GM21390 (cell line): Measurements from ENCODE around the gene RAD51B.

ENCODE experiments used
- ATAC-seq: cut with Tn5 transposase; IDR thresholded peaks from one replicate; pipeline ENCODE4 v1.9.1; 2021; ENCODE audit not compliant: unreplicated experiment

The RAD51B gene

GRCh38 chr14:68446243-68447040 is 626.9 kb downstream of the RAD51B start:
- no peak for ATAC-seq

- no peak for ATAC-seq
Observed at GRCh38 chr14:68447581-68448251, 628.1 kb downstream of the RAD51B start.

DNA sequence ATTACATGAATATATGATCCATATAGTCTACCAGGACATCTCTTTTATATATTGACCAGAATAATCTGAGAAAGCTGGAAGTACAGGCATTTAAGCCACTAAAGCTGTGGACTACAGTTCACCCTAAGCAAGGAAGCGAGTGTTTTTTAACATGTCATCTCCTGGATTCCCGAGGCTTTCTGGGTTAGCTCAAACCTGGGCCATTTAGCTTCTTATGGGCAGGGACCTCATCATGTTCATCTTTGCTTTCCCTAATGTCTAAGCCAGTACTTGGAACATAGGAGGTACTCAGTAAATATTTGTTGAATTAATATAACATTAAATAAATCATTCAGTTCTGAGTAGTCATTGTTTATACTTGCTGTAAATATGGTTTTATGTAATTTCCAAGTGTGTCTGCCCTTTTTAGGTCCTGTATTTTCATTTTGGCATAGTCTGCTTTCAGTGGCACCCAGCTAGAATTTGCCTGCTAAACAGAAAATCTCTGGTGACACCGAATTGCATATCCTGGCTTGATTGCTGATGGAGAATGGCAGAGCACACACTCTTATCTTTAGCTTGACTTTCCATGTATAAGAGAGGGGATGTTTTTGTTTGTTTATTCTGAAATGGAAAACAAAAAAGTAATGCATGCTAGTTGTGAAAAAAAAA is 628.8 kb downstream of the RAD51B start:
- no peak for ATAC-seq

DNA sequence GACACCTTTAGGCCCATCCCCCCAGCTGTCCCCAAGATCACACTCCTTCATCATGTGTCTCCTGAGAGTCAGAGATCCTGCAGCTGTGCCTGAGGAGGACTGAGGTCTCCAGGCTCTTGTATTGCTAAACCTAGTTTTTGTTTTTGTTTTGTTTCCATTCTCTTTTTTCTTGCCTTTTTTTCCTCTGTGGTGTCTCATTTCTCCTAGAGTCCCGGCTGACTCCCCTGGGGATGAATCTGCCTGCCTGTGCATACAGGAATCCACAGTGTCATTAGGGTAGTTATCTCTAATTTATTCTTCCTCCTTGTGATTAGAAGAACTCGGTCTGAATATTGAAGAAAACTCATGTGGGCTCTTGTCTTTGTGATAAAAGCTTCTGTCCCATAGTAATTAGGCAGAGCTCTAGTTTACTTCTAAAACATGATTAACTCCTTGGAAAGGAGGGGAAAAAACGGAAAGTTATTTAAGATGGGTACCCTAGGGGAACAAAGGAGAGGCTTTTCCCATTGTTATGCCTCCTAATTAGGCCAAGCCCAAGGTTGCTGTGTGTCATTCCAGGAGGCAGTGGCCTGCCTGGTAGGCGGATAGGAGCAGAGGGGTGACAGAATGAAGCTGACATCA is 630.1 kb downstream of the RAD51B start:
- ATAC-seq: no peak

- no peak for ATAC-seq
Observed at GRCh38 chr14:68450391-68451120, 631.0 kb downstream of the RAD51B start.

DNA sequence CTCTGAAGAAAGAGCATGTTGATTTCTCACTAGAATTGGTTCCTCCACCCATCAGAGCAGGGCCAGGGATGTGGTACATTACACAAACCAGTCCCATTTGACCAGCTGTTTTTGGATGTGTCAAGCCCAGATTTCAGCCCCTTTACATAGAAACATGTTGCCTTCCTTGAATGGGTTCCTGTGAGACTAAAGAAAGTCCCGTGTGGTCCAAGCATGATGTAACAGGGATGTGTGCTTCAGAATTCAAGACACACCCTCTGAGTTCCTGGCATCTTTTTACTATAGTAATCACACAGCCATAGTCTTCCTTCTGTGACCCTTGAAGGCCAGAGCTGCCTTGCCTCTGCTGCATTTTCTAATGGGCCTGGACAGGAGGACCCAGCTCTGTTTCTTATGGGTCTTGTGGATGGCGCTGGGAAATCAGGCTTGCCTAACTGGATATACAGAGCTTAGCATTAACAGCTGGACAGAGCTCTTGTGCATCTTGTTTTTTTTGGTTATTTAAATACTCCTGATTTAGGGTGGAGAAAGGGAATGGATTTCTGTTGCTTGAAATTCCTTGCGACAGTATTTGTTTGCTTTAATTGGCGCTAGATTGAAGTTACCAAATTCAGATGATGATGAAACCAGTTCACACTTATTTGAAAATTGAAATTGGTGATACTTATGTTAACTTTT is 632.3 kb downstream of the RAD51B start:
- ATAC-seq: no peak

DNA sequence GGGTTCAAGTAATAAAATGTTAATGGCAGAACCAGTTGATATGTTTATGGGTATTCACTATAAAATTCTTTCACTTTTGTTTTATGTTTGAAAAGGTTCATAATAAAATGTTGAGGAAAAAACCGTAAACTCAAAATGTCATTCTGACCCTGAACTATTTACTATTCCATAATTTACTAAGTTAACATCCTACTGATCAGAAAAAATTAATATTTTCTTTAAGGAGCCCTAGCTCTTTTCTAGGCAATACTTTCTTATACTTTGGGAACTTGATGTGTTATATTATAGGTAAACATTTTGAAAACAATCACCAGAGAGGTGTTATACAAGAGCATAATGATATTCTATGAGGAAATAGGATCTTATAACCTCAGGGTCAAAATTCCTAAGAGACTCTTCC is 638.7 kb downstream of the RAD51B start:
- ATAC-seq: no peak

- no peak for ATAC-seq
Observed at GRCh38 chr14:68458840-68459469, 639.4 kb downstream of the RAD51B start.

DNA sequence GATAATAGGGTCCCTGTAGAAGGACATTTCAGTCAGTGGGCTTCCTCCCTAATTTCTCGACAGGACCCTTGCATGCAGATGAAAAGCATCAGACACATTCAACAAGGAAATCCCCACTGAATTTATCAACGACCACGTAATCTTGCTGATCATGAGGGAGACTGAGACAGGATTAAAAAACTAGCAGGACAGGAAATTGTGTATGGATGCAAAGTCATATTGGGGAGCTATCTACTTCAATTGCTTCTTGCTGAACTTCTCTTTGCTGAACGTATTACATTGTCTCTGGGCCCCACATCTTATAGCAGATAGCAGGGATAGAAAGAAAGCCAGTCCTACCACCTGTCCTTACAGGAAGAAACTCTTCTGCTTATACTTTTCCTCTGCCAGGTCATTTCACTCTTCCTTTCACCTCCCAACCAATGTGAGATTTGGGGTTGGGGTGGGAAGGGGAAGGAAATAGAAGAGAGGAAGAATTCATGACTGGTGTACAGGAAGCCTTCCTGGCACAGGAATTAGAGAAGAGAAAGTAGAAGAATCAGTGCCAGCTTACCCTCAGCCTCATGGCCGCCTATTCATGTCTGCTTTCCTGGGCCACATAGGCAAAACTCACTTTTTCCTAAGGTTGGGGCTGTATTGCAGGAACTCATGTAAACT is 640.0 kb downstream of the RAD51B start:
- no peak for ATAC-seq

- no peak for ATAC-seq
Observed at GRCh38 chr14:68460541-68460940, 641.0 kb downstream of the RAD51B start.

- no peak for ATAC-seq
Observed at GRCh38 chr14:68461086-68461485, 641.5 kb downstream of the RAD51B start.

GRCh38 chr14:68462683-68463082 is 643.1 kb downstream of the RAD51B start:
- ATAC-seq: no peak

DNA sequence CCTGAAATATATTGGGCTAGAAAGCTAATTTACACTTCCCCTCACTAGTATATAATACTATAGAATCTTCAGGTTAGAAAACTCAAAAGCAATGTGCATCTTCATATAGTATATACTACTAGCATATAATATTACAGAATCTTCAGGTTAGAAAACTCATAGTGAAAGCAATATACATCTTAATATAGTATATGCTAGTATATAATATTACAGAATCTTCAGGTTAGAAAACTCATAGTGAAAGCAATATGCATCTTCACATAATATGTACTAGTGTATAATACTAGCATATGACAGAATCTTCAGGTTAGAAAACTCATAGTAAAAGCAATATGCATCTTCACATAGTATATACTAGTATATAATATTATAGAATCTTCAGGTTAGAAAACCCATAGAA is 643.7 kb downstream of the RAD51B start:
- no peak for ATAC-seq

- ATAC-seq: no peak
Observed at GRCh38 chr14:68463705-68464374, 644.3 kb downstream of the RAD51B start.

DNA sequence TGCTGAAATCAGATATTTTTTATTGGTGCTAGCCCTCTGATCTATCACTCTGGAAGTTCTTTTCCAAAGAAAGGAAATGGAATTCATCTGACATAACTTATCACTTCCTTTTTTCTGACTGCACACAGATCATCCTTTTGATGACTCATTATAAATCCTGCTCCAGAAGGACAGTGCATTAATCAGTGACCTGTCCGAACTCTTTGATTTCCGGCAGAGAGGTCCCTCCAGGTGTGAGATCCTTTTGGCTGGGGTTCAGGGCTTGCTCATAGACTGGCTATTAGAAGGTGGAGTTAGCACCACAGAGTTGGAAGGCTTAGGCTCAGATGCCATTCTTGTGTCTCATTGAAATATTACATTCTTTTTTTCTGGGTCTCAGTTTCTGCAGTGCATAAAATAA is 645.1 kb downstream of the RAD51B start:
- no peak for ATAC-seq

DNA sequence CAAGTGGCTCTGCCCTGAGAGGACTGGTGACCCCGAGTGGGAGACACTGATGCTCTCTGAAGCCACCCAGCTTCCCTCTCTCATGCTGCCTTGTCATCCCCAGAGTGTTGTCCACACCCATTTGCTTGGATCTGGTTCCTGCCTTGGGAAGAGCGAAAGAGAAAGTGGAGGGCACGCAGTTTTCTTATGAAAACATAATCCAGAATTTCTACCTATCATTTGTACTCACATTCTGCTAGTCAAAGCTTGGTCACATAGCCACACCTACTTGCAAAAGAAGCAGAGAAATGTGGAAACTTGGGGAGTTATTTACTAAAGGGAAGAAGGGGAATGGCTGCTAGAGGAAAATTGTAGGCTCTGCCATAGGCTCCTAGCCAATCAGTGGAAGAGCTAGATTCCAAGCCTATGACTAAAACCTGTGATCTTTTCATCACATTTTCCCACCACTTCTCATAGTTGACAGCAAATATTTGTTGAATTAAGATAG is 647.0 kb downstream of the RAD51B start:
- no peak for ATAC-seq

DNA sequence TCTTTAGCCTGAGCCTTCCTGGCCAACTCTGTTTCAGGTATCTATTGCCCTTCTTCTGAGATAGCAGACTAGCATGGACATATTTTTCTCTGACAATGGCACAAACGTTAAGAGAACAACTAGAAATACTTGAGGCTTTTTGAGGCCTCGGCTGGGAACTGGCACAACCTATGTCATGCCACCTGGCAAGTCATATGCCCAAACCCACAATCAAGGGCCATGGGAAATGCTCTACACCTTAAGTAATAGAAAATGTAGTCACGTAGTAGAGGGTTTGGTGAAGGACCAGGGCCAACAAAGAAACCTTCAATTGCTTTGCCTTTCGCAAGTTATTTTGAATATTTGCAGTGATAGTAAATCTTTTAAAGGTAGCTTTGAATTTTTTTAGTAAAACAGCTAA is 647.8 kb downstream of the RAD51B start:
- no peak for ATAC-seq

DNA sequence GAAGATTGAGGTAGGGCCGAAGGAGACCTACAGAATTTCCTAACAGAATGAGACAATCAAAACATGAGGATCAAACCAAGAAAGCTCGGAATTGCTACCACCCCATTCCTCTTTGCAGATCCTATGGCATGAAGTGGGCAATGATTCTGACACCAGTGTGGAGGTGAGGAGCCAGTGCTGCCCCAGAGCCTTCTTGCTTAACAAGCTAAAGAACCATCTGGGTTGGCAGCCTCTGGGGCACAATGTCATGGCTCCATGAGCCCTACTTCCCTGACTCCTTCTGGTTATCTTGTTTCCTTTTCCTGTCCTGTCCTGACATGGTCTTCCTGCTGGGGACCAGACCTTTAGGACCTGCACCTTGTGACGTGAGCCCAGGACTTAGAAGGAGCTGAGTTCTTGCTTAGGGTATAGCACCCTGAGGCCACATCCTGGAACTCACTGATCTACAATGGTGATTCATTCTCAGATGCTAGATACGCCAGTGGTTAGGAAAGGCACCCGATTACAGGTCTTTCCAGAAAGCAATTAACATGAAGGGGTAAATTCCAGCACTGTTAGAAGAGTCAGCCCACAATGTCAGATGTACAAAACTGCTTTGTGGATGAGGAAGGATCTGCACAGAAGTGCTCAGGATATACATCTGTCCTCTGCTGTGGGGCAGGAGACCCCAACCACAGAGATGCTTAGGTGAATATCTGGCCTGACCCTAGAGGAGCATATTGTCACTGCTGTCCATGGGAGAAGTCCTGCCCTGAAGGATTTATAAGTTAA is 649.0 kb downstream of the RAD51B start:
- ATAC-seq: no peak
